GM21515 (cell line): ENCODE results near the gene ANO2.

Experiments used
- ATAC-seq: cut with Tn5 transposase; IDR thresholded peaks from one replicate; pipeline ENCODE4 v1.9.1; 2021; ENCODE audit not compliant: unreplicated experiment

Gene ANO2

DNA sequence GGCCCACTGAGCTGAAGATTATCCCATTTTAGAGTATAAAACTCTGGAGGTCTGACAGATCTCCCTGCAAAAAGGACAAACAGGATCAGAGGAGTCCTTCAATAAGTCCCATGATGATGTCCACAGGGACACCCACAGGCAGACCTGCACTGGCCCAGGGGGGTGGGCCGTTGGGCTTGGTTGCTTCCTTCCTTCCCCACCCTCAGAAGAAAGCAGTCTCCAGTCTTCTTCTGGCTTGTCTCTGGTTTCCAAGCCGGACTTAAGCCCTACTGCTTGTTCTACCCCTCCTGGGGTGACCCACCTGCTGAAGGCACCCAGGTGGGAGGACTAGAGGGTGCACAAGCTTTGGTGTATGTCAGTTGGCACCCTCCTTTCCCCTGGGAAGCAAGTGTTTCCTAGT is 209.0 kb downstream of the ANO2 start:
- no peak for ATAC-seq

DNA sequence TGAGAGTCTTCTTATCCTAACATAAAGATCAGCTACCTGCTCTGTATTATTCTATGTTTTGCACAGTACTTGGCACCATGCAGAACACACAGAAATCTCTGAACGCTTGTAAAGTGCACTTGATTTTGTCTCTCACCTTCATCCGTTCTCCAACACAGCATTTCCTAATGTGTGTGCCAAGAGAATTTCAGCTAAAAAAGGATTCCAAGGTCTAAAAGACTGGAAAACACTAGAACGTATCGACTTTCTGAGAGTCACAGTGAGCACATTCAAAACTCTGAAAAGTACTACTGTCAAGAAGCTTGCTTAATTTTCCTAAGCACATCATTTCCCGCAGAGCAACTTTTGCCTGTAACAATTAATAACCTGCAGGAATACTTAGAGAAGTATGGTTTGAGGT is 211.1 kb downstream of the ANO2 start:
- ATAC-seq = no peak

DNA sequence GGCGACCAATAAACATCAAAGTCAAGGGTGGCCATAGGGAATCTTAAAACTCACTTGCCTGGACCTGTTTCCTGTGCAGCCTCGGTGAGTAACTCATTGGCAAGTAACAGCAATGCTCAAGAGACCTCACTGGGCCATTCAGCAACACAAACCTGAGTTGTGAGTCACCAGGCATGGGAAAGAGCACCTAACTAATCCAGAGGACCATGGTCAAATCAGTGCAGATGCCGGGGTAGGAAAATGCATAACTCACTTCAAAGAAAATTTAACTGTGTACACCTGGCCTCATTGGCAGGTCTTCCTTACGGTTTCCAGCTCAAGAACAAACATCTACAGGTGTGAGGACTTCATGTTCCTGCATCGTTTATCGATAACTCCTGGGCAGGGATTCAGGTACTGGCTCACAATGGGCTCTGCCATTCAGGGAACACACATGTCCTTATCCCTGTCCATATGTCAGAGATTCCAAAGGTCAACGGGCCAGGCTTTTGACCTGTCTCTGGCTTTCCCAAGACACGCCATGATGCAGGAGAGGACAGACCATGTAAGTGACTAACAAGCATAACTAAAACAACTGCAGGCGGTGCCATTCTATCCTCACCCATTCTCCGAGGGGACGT is 211.8 kb downstream of the ANO2 start:
- ATAC-seq = no peak

DNA sequence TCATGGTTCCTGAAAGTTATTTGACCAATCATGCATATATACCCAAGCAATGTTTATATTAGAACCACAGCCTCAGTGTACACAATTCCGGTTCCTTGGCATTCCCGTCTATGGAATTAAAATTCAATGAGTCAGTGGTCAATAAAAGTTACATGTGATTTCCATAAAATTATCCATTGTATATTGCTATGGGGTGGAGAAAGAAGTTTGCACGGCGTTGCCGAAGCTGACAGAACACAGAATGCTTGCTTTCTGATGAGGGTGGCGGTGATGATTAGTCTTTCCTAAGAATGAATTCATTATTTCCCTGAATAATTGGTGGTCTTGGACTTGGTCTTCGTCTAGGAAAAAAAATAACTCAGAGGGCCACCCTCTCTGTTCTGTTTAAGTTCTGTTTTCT is 214.1 kb downstream of the ANO2 start:
- ATAC-seq = no peak

DNA sequence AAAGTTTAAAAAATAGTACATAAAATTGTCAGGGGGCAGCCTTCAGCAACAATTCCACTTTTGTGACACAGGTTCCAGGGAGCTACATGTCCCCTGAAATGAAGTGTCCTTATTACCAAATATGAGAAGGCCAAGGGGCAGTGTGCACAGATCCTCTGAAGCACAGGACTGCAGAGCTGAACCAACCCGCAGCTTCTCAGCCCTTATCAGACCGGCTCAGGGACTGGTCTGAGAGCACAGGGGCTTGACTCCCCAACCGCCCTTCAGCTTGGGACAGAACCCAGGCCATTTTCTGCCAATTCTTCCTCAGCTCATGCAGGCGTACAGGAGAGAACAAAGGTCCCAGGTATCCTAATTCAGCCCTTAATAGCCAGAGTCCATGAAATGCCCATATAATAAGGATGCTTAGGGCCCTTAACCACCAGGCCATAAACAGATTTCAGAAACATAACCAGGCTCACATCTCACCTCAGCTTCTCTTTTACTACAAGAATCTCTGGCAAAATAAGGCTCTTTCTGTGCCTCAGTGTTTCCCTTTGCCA is 221.3 kb downstream of the ANO2 start:
- no peak for ATAC-seq

DNA sequence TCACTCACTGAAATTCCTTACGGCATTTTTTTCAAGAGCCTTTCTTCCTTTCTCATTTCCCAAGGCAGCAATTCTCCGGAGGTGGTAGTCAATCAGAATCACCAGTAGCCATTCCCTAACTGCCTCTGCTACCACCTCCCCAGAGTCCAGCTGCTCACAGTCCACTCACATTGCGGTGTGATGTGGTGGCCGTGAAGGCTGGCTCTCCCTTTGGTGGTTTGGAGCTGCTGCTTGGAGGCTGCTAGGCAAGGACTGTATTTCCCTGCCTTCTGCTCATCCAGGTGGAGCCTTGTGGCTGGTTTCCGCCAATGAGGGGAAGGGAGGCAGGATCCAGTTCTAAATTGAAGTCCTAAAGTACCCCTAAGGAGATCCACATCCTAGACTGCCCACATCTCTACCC is 222.0 kb downstream of the ANO2 start:
- no peak for ATAC-seq

DNA sequence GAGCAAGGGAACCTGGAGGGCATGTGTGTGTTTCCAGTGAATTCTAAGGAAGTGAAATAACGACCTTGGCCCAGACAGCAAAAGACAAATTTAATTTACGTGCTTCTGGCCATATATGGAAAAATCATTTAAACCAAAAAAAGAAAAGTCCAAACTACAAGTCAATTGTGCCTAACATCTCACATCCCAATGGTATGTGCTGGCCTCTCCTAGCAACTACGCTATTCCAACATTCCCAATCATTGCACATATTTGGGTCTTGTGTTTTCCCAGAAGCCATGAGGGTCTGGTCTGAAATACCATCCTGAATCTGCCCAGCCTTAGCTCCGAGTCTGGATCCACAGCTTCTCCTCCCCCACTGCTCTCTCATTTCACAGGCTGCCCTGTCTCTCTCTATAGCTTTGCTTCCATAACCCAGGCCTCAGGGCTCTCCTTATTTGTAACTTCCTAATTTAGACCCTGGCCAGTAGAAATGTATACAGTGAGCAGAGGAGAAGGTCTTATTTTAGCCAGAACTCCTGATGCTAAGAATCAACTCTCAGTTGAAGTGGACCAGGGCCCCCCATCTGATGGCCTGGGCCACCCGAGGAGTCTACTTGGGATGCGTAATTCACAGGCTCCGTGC is 224.6 kb downstream of the ANO2 start:
- ATAC-seq = no peak

DNA sequence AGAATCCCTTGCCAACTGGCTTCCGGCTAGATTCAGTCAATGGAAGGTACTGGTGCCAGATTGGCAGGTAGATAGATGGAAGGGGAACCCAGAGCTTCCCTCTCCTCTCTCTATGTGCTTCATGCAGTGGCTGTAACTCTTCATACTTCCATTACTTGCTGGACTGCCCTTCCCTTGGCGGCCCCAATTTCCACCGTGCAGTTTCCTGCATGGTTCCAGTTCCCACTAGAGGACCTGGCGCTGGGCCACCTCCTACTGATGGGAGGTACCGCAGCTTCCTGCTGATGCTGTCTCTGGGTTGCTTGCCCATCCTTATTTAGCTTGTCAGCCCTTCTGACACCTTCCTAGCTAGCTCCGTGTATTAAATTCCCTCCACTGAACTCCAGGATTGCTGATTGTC is 226.4 kb downstream of the ANO2 start:
- no peak for ATAC-seq

DNA sequence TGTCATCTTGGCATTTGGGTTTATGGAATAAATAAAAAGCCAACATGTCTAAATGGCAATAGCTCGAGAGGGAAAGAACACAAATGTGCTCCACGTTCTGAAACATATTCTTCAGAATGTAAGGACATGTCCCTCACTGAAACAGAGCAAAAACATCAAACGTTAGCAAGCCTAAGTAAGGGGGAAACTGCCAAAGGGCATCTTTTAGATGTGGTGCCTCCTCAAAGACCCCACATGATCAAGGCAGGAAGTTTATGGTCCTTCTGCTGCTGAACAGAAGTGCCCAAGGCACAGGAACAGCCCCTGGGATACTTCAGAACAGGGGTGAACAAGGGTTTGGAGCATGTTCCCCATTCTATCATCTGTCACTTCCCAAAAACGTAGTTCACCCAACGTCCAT is 227.0 kb downstream of the ANO2 start:
- ATAC-seq = no peak

DNA sequence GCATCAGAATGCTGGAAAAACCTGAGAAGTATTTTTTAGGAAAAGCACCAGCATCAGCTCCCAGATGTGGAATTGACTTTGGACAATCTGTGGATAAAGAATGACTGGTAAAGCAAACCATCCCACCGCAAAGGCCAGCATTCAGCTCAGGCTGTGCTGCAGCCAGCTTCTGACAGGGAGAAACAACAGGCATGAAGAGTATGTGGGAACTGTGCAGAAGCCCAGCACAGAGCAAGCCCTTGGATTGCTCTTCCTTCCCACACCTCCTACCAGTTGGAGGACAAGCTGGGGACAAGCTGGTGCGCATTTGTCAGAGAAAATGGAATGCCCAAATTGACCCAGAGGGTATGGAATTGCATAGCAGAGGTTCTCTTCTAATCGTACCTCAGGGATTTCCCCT is 228.1 kb downstream of the ANO2 start:
- no peak for ATAC-seq

DNA sequence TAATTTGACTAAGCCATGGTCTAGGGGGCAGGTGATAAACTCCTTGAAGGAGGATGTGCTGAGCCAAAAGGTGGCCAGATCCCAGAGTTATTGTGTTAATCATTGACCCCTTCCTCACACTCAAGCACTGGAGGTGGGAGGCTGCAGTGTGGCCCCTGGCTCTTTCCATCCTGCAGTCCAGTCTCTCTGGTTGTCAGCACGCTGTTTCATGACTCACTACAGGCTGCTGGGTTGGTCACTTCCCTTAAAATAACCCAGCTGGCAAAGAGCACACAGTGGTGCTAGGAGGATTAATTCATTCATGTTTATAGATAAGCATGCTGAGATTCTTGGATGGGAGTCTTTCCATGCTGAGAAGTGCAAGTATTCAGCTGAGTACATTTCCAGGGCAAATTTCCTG is 228.9 kb downstream of the ANO2 start:
- ATAC-seq = no peak

DNA sequence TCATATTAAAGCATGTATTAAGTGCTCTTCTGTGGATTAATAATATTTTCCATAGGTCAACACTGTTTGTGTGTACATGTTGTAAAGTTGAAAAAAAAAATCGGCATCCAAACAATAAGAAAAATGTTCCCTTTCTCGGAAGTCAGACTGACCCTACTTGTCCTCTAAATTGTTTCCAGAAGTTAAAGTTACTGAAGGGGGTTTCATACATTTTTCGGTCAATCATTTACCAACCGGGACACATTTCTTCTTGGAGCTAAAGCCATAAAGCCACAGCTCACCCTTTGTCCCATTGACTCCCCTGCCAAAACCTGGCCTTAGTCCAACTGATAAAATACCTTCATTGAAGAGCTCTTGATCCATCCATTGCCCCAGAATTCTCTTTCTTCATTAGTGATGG is 230.0 kb downstream of the ANO2 start:
- ATAC-seq = no peak

DNA sequence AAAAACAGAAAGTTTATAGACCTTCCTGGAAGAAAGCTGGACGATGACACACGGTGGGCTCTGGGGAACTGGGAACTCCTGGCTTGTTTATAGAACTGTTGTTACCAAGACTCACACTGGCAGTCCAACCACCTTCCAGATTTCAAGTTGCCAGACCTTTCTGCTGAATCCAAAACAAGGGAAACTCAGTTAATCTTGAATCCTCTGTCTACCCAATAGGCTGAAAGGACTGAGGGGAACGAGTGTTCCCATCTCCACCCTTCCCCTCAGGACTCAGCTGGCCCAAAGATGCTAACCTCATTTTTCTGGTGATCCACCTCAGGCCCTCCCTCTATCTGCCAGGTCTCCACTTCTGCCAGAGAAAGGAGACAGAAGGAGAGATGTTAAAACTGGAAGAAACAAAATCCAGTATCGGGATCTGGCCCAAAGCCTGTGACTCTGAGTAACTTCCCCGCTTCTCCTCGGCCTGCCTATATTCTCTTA is 231.4 kb downstream of the ANO2 start:
- ATAC-seq = no peak

DNA sequence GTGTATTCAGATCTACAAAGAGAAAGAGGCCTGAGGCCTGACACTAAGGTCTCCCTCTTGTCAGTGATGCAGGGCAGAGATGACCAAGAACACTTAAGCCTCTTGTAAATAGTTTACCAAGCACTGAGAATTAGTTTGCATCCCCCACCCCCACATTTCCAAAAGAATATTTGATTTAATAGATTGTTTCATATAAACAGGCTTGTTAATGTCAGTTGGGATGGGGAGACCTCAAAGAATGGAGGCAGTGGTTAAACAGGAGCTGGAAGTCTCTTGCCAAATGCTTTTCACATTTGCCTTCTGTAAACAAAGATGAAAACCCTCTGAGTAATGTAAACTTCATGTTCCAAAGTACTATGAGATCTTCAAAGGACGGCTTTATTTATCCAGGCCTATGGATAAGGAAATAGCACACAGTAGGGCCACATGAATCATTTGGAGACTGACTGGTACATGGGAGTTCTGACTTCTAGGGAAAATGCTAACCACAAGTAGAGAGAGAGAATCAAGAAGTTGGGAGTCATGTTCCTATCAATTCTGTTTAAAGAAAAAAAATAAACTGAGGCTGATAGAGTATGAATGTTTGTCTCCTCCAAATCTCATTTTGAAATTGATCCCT is 234.7 kb downstream of the ANO2 start:
- ATAC-seq = no peak

DNA sequence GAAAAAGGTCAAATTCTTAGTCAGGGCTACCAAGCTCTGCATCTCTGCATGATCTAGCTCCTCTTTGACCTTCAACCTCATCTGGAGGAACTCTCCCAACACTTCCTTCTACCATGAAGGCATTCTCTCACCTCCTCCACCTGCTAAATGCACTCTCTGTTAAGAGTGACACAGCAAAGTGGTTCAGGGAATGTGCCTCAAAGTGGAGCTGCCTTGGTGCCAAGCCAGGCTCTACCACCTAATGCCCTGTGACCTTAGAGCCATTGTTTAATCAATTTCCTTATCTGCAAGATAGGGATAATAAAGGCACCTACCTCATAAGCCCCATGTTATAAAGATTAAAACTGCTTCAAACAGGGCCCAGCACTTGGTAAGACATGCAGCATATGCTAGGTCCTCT is 236.7 kb downstream of the ANO2 start:
- ATAC-seq = no peak

DNA sequence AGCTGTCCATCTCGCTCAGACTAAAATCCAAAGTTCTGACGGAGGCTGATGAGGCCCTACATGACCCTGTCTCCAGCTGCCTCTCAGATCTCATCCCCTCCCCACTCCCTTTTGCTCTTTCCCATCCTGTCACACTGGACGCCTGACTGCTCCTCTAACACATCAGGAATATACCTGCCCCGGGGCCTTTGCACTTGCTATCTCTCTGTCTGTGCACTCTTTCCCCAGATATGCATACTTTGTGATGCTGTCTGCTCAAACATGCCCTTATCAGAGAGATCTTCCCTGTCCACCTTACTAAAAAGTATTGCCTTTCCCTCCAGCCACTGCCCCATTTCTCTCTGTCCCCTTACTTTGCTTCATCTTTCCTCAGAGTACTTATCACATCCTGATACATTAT is 238.8 kb downstream of the ANO2 start:
- ATAC-seq = no peak

DNA sequence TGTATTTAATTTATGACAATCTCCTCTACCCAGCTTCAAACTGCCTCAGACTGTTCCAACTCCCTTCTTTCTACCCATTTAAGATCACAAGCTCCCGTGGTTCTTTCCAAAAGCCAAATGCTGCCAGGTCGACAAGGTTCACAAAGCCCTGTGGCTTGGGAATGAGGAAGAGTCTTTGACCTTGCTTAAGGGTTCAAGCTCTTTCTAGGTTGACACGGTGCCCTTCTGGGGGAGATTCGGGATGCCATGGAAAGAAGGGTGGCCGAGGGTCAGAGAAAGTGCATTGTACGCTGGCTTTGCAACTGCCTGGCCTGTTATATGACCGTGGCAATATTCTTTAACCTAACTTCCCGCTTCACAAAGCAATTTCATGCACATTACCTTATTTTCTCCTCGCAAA is 239.3 kb downstream of the ANO2 start:
- ATAC-seq = no peak

DNA sequence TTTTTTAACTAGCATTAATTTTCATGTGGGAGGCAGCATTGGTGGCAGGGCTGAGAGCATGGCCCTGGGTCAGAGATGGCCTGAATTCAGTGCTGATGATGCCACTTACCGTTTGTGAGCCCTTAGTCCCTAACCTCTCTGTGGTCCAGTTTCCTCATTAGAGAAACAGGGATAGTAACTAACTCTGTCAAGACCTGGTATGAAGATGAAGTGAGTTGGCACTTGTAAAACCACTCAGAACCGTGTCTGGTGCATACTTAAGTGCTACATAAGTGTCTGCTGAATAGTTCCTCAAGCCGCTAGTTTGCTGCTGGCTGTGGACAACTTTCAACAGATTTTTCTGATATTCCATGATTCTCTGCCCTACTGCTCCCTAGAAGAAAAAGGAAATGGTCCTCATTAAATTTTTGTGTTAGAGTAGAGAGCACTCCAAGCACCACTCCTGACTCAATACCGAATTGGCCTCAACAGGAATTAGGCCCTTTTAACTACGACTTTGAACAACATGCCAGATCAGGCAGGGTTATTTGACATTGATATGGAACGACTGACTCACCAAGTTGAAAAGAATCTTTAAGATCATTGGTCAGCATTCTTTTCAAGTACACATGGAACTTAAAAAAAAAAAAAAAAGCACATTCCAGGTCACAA is 250.2 kb downstream of the ANO2 start:
- ATAC-seq = no peak

DNA sequence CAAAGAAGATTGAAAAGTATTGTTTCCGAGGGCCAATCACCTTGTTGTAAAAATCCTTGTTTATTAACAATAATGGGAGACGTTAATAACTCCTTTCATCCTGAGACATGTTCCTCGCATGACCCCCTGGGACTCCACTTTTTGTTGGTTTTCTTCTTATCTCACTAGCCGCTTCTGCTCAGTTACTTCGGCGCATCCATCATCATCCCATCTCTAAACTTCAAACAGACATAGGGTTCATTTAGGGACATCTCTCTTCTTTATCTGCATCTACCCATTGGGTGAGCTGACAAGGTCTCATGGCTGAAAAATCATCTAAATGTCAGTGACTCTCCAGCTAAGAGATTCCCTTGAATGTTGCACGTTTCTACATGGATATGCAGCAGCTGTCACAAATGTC is 252.2 kb downstream of the ANO2 start:
- no peak for ATAC-seq

DNA sequence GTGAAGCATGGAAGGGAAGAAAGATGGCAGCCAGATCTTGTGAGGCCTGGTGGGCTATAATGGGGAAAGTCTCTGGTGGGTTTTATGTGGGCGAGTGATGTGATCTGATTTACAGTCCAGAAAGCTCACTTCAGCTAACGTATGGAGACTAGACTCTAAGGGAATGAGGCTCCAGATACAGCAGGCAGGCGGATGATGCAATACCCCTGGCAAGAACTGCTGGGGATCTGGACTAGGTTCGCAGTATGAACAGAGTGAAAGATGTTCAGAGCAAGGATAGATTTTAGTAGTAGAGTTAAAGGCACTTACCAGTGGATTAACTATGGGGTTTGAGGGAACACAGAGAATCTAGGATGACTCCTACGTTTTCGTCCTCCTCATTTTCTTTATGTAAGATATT is 253.1 kb downstream of the ANO2 start:
- ATAC-seq = no peak

DNA sequence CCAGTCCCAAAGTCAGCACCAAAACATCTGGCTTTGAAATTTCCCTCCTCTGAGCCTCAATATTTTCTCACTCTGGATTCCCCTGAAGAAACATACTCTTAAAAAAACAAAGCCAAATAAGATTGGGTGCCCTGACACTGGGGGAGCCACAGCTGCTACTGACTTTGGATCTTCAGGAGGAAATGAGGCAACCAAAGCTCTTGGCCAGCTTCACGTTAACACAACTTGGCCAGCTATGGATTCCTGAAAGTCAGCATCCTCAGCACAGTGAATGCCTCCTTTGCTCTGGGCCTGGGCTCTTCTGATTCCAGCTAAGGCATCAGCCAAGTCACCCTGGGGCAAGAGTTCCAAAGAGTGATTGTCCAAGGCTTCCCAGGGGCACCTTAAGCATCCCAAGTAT is 254.8 kb downstream of the ANO2 start:
- ATAC-seq = no peak

DNA sequence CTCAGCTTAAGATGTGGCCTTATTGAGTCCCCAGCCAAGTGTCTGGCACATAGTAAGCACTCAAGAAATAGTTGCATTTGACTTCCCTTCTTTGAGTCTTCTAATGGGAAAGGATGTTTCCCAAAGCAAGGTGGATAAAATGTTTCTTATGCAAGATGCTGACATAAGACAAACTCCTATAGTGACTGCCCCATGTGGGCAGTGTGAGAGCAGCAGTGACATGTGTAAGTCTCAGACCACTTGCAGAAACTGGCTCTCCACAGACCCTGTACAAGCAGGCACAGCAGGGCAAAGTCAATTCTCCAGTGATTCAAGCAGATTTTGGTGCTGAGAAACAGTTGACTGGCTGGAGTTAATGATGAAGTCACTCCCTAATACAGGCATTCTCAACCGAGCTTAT is 255.3 kb downstream of the ANO2 start:
- ATAC-seq = no peak
